IMR-90 (cell line): ENCODE results near the gene RORC. TPM values are rescaled to one million over a fixed set of nuclear protein-coding genes. Genes with fewer than 3 reads are reported as not detected.
A peak's percentile ranks its signal among the peaks of the same experiment; 100 is the strongest.

Experiments
- ATAC-seq: fragments of 200-7000 bp; cut with Tn5 transposase; 2 replicates; pipeline ENCODE4 v1.9.1; 2020; ENCODE audit warnings: low read depth, mild to moderate bottlenecking, moderate library complexity
- Bru-seq: library from RNA; stranded (reverse); fragments of 400-500 nt; gene quantifications from one replicate; lab custom pipeline; 2021; lab: Mats Ljungman, UMichigan
- BruChase-seq, 2 experiments: library from RNA; stranded (reverse); fragments of 400-500 nt; gene quantifications; one replicate each; lab custom pipeline; 2021; lab: Mats Ljungman, UMichigan
- BruUV-seq: library from RNA; stranded (reverse); fragments of 400-500 nt; replicated peaks from 2 replicates; lab custom pipeline; 2021; lab: Mats Ljungman, UMichigan
- CTCF ChIA-PET: fragments of 300-600 bp; formaldehyde crosslinking; extraction: SDS; loops from one replicate; lab custom pipeline; 2021; ENCODE audit warnings: antibody characterized with exemption; lab: Yijun Ruan, JAX
- POLR2A ChIA-PET: fragments of 300-600 bp; sonication (Branson Sonifier 250); formaldehyde crosslinking; loops from one replicate; lab custom pipeline; 2022; ENCODE audit warnings: antibody characterized with exemption; ENCODE audit not compliant: unreplicated experiment; lab: Charles Lee
- DNase-seq: peaks from one replicate; pipeline ENCODE4 v3.0.0; 2013
- H2AFZ ChIP-seq: replicated peaks from 2 replicates; pipeline ENCODE3; 2013; ENCODE audit warnings: low read length, mild to moderate bottlenecking; ENCODE audit not compliant: poor library complexity
- H2AK5ac ChIP-seq: 2 replicates; pipeline ENCODE4 v1.6.1; 2013; ENCODE audit warnings: low read depth, low read length, inconsistent platforms
- H2AK9ac ChIP-seq: replicated peaks from 2 replicates; pipeline ENCODE3; 2013; ENCODE audit warnings: mild to moderate bottlenecking, low read depth, low read length, moderate library complexity; ENCODE audit not compliant: poor library complexity
- H2BK120ac ChIP-seq: 2 replicates; pipeline ENCODE4 v1.6.1; 2013; ENCODE audit warnings: low read depth, low read length, inconsistent platforms
- H2BK15ac ChIP-seq: 3 replicates; pipeline ENCODE4 v1.6.1; 2013; ENCODE audit warnings: low read depth, low read length, inconsistent platforms
- H2BK20ac ChIP-seq: 2 replicates; pipeline ENCODE4 v1.6.1; 2013; ENCODE audit warnings: low read depth, mild to moderate bottlenecking, inconsistent platforms, low read length, moderate library complexity
- H2BK5ac ChIP-seq: 2 replicates; pipeline ENCODE4 v1.6.1; 2013; ENCODE audit warnings: mild to moderate bottlenecking, low read depth, low read length, inconsistent platforms; ENCODE audit not compliant: poor library complexity, severe bottlenecking
- H3K14ac ChIP-seq: replicated peaks from 2 replicates; pipeline ENCODE4 v1.6.1; 2013; ENCODE audit warnings: low read depth, low read length, inconsistent platforms
- H3K18ac ChIP-seq: 2 replicates; pipeline ENCODE4 v1.6.1; 2013; ENCODE audit warnings: low read depth, low read length, control low read depth
- H3K23ac ChIP-seq: 2 replicates; pipeline ENCODE4 v1.6.1; 2013; ENCODE audit warnings: low read depth, low read length, inconsistent platforms
- H3K27ac ChIP-seq: 2 replicates; pipeline ENCODE4 v1.5.1; 2013; ENCODE audit warnings: mild to moderate bottlenecking, control low read depth, low read length; ENCODE audit not compliant: insufficient read depth
- H3K27me3 ChIP-seq: 2 replicates; pipeline ENCODE4 v1.6.1; 2013; ENCODE audit warnings: low read length; ENCODE audit not compliant: control insufficient read depth, insufficient read depth
- H3K36me3 ChIP-seq: 2 replicates; pipeline ENCODE4 v1.6.1; 2013; ENCODE audit warnings: low read length, mixed read lengths; ENCODE audit not compliant: control insufficient read depth, insufficient read depth
- H3K4ac ChIP-seq: 2 replicates; pipeline ENCODE4 v1.6.1; 2013; ENCODE audit warnings: low read depth, low read length, inconsistent platforms
- H3K4me1 ChIP-seq: 2 replicates; pipeline ENCODE4 v1.6.1; 2013; ENCODE audit warnings: low read length, mixed read lengths; ENCODE audit not compliant: control insufficient read depth, insufficient read depth
- H3K4me2 ChIP-seq: 2 replicates; pipeline ENCODE4 v1.6.1; 2013; ENCODE audit warnings: low read depth, mild to moderate bottlenecking, control low read depth, low read length, moderate library complexity
- H3K4me3 ChIP-seq: 2 replicates; pipeline ENCODE4 v1.5.1; 2013; ENCODE audit warnings: low read depth, mild to moderate bottlenecking, control low read depth, low read length, moderate library complexity; ENCODE audit not compliant: insufficient read depth
- H3K56ac ChIP-seq: 2 replicates; pipeline ENCODE4 v1.6.1; 2013; ENCODE audit warnings: low read length, inconsistent platforms; ENCODE audit not compliant: insufficient read depth; ENCODE audit errors: extremely low read depth
- H3K79me1 ChIP-seq, 2 experiments: 2 replicates each; pipeline ENCODE4 v1.6.1; 2013; ENCODE audit warnings: low read length in 2 of 2, inconsistent platforms in 1 of 2, low read depth in 1 of 2
- H3K9ac ChIP-seq: 2 replicates; pipeline ENCODE4 v1.6.1; 2013; ENCODE audit warnings: low read depth, low read length, control low read depth
- H3K9me1 ChIP-seq: 2 replicates; pipeline ENCODE4 v1.6.1; 2013; ENCODE audit warnings: low read length, inconsistent platforms; ENCODE audit not compliant: insufficient read depth
- H3K9me3 ChIP-seq: 2 replicates; pipeline ENCODE4 v1.6.1; 2013; ENCODE audit warnings: low read length; ENCODE audit not compliant: control insufficient read depth, insufficient read depth
- H4K20me1 ChIP-seq: 2 replicates; pipeline ENCODE4 v1.6.1; 2013; ENCODE audit warnings: low read length, inconsistent platforms; ENCODE audit not compliant: insufficient read depth
- H4K5ac ChIP-seq: 2 replicates; pipeline ENCODE4 v1.6.1; 2013; ENCODE audit warnings: mild to moderate bottlenecking, low read depth, low read length, control low read depth
- H4K8ac ChIP-seq, 2 experiments: 2 replicates each; pipeline ENCODE4 v1.6.1; 2013; ENCODE audit warnings: low read depth in 2 of 2, low read length in 2 of 2, control low read depth in 1 of 2, inconsistent platforms in 1 of 2
- H4K91ac ChIP-seq: 2 replicates; pipeline ENCODE4 v1.6.1; 2013; ENCODE audit warnings: low read depth, low read length, inconsistent platforms; ENCODE audit not compliant: insufficient read depth
- BHLHE40 ChIP-seq: fragments of 150-350 bp; IDR thresholded peaks from 2 replicates; pipeline ENCODE4 v1.6.1; 2016; ENCODE audit warnings: mild to moderate bottlenecking, low read depth, low read length
- CHD1 ChIP-seq: IDR thresholded peaks from 2 replicates; pipeline ENCODE4 v1.6.1; 2012; ENCODE audit warnings: low read depth, low read length, improper control_type of control experiment
- FOS ChIP-seq: fragments of 150-350 bp; IDR thresholded peaks from 2 replicates; pipeline ENCODE4 v1.6.1; 2016; ENCODE audit warnings: low read depth, low read length
- MAZ ChIP-seq: IDR thresholded peaks from 2 replicates; pipeline ENCODE4 v1.6.1; 2012; ENCODE audit warnings: low read depth, mild to moderate bottlenecking, low read length, improper control_type of control experiment, moderate library complexity, borderline replicate concordance
- RCOR1 ChIP-seq: IDR thresholded peaks from 2 replicates; pipeline ENCODE4 v1.6.1; 2012; ENCODE audit warnings: mild to moderate bottlenecking, low read length, improper control_type of control experiment; ENCODE audit not compliant: insufficient replicate concordance
- USF2 ChIP-seq: fragments of 150-350 bp; IDR thresholded peaks from 2 replicates; pipeline ENCODE4 v1.6.1; 2017; ENCODE audit warnings: mild to moderate bottlenecking, antibody characterized with exemption, low read length, low read depth
- WGBS, 2 experiments: methylation state at CpG; one replicate each; pipeline versions ENCODE4 v1.1.5 to v1.1.7; 2013; ENCODE audit warnings: missing lambda C conversion rate in 2 of 2; ENCODE audit not compliant: insufficient read length in 1 of 2; ENCODE audit errors: extremely low coverage in 2 of 2; 5-methylcytosine and 5-hydroxymethylcytosine counted together
- dilution Hi-C: fragments of 300-500 bp; cut with HindIII; formaldehyde crosslinking; loops from one replicate; pipeline ENCODE4 v1.14.3; 2018; ENCODE audit warnings: low sequenced_read_pairs; ENCODE audit not compliant: unreplicated experiment
- in situ Hi-C: fragments of 300-500 bp; cut with MboI; formaldehyde crosslinking; loops from 3 replicates; pipeline ENCODE4 v1.14.3; 2019; ENCODE audit warnings: low sequenced_read_pairs, inconsistent platforms, mixed read lengths
- intact Hi-C: fragments of 100-400 bp; cut with micrococcal nuclease; formaldehyde crosslinking; loops from 2 replicates; pipeline ENCODE4 v1.10.0; 2022
- long read RNA-seq: library from polyadenylated mRNA; unstranded; transcript quantifications from one replicate; pipeline ENCODE4 v2.0.0, GENCODE V29; 2021; ENCODE audit not compliant: unreplicated experiment
- polyA plus RNA-seq, 3 experiments: library from polyadenylated mRNA; depleted of rRNA; stranded (reverse); fragments of >200 nt; gene quantifications; 2 replicates each; pipeline ENCODE4 v1.2.3, GENCODE V29; 2012; ENCODE audit warnings: low replicate concordance in 1 of 3
- total RNA-seq: library from RNA; depleted of rRNA; stranded (reverse); fragments of >200 nt; gene quantifications from 2 replicates; pipeline ENCODE4 v1.2.3, GENCODE V29; 2012; rRNA removed

The RORC gene
- not detected in 2 replicates for total RNA-seq
- not detected in 2 replicates for polyA plus RNA-seq (2012; rRNA removed)
- polyA plus RNA-seq (2012; cell fraction: cytosol; rRNA removed) = not detected in 2 replicates
- polyA plus RNA-seq (2012; cell fraction: nucleus; rRNA removed; ENCODE audit: low replicate concordance) = not detected in 2 replicates
- Bru-seq, nascent RNA = not detected
- BruChase-seq, experiment 1, labeled RNA remaining after a 6-hour chase = not detected
- BruChase-seq, experiment 2, labeled RNA remaining after a 2-hour chase = percentile 9 among the genes with signal in this experiment
- long read RNA-seq = 0 reads

GRCh38 chr1:151831605-151832004 lies at the start of gene RORC:
Gene RORC, minus strand, starts transcription at chr1:151831802. Its CDS starts 38 bp downstream, at chr1:151831764.
- intact Hi-C loops = loop anchor here (10.0 kb wide), 1 partner anchor 287 kb away; the partner anchor contains the start of gene TUFT1

More at GRCh38 chr1:151831605-151832004, at the start of gene RORC:
- no peak within 1 kb of the TSS for H2BK120ac ChIP-seq
- POLR2A ChIA-PET = no interaction called here
- H3K56ac ChIP-seq = no peak within 1 kb of the TSS
- H3K9ac ChIP-seq = no peak within 1 kb of the TSS
- H4K20me1 ChIP-seq = no peaks in the 10 kb centered on the region
- no peak within 1 kb of the TSS for H4K91ac ChIP-seq
- H3K4me3 ChIP-seq = no peak within 1 kb of the TSS
- H3K23ac ChIP-seq = no peak within 1 kb of the TSS
- no peak within 1 kb of the TSS for H4K5ac ChIP-seq
- no peak within 1 kb of the TSS for H3K4me2 ChIP-seq
- no peak within 1 kb of the TSS for H2AK5ac ChIP-seq
- H2BK5ac ChIP-seq = no peak within 1 kb of the TSS
- no peaks in the 10 kb centered on the region for H3K79me1 ChIP-seq
- CTCF ChIA-PET = no interaction called here
- no peak within 1 kb of the TSS for H3K18ac ChIP-seq
- H2AK9ac ChIP-seq = no peak within 1 kb of the TSS
- H3K4me1 ChIP-seq = no peaks in the 10 kb centered on the region
- no CpG with 5 or more reads among the region's 5 CpGs for WGBS, 2 experiments
- no peaks in the 10 kb centered on the region for H3K9me1 ChIP-seq
- TF ChIP-seq FOS (no peak), CHD1 (no peak), MAZ (no peak), BHLHE40 (no peak), USF2 (no peak), RCOR1 (no peak)
- ATAC-seq = no peak
- H2AFZ ChIP-seq = peak within 1 kb of the TSS; percentile 49
- BruUV-seq = no TSS peak
- in situ Hi-C loops = no loop called here
- DNase-seq = no peak
- H3K27ac ChIP-seq = no peak within 1 kb of the TSS
- H3K36me3 ChIP-seq = no peaks in the 10 kb centered on the region
- H3K14ac ChIP-seq = no peak within 1 kb of the TSS
- no peak within 1 kb of the TSS for H3K4ac ChIP-seq
- peaks cover 49% of the 10 kb centered on the region for H3K27me3 ChIP-seq
- no peaks in the 10 kb centered on the region for H3K9me3 ChIP-seq
- H4K8ac ChIP-seq = no peak within 1 kb of the TSS
- H2BK20ac ChIP-seq = no peak within 1 kb of the TSS
- dilution Hi-C loops = no loop called here
- H2BK15ac ChIP-seq = no peak within 1 kb of the TSS
